HG02870 (cell line): ENCODE data around the gene HSFX2.
"Not testable (repeated sequence)": the region's sequence is repeated elsewhere in the genome, so short reads cannot be mapped to it uniquely, and the experiment has no call there.

Experiments
- ATAC-seq: cut with Tn5 transposase; IDR thresholded peaks from one replicate; pipeline ENCODE4 v1.9.1; 2021; ENCODE audit warnings: mild to moderate bottlenecking, moderate library complexity; ENCODE audit not compliant: unreplicated experiment

The HSFX2 gene

GRCh38 chrX:149595214-149595613 lies at the start of gene HSFX2:
Gene HSFX2, minus strand, starts transcription at chrX:149595314. Its CDS starts 614 bp downstream, at chrX:149594700.
- not testable (repeated sequence) for ATAC-seq

GRCh38 chrX:149643496-149643895 lies 48.4 kb upstream of the HSFX2 start:
- no peak for ATAC-seq

GRCh38 chrX:149641835-149642234 lies 46.7 kb upstream of the HSFX2 start:
- ATAC-seq: no peak

- no peak for ATAC-seq
Observed at GRCh38 chrX:149641432-149641831, 46.3 kb upstream of the HSFX2 start.

GRCh38 chrX:149639568-149639967 lies 44.5 kb upstream of the HSFX2 start:
- ATAC-seq: no peak

GRCh38 chrX:149638860-149639259 lies 43.7 kb upstream of the HSFX2 start:
- ATAC-seq: no peak

- no peak for ATAC-seq
Observed at GRCh38 chrX:149633511-149633910, 38.4 kb upstream of the HSFX2 start.

- peak; percentile 83 for ATAC-seq
Observed at GRCh38 chrX:149631234-149632165, 36.4 kb upstream of the HSFX2 start, which contains the start of gene TMEM185A. Gene TMEM185A, minus strand, starts transcription at chrX:149631792. Its CDS starts 212 bp downstream, at chrX:149631580.

GRCh38 chrX:149630681-149631233 lies 35.6 kb upstream of the HSFX2 start:
- ATAC-seq: no peak

- no peak for ATAC-seq
Observed at GRCh38 chrX:149629730-149630387, 34.7 kb upstream of the HSFX2 start.

GRCh38 chrX:149628768-149629167 lies 33.7 kb upstream of the HSFX2 start:
- ATAC-seq: no peak

- ATAC-seq: no peak
Observed at GRCh38 chrX:149628280-149628679, 33.2 kb upstream of the HSFX2 start.

- not testable (repeated sequence) for ATAC-seq
Observed at GRCh38 chrX:149626829-149627228, 31.7 kb upstream of the HSFX2 start.

GRCh38 chrX:149619662-149620061 lies 24.5 kb upstream of the HSFX2 start:
- not testable (repeated sequence) for ATAC-seq

- no peak for ATAC-seq
Observed at GRCh38 chrX:149618871-149619270, 23.8 kb upstream of the HSFX2 start.

- no peak for ATAC-seq
Observed at GRCh38 chrX:149611623-149612175, 16.6 kb upstream of the HSFX2 start.

- ATAC-seq: no peak
Observed at GRCh38 chrX:149610511-149610910, 15.4 kb upstream of the HSFX2 start.

- no peak for ATAC-seq
Observed at GRCh38 chrX:149607699-149608098, 12.6 kb upstream of the HSFX2 start.

GRCh38 chrX:149605248-149605885 lies 10.3 kb upstream of the HSFX2 start:
- not testable (repeated sequence) for ATAC-seq

- ATAC-seq: not testable (repeated sequence)
Observed at GRCh38 chrX:149598603-149599002, 3.5 kb upstream of the HSFX2 start.

- not testable (repeated sequence) for ATAC-seq
Observed at GRCh38 chrX:149595943-149596342, 829 bp upstream of the HSFX2 start.
